ENCODE data around the gene DNAH14. TPM values are rescaled to one million over a fixed set of nuclear protein-coding genes. Genes with fewer than 3 reads are reported as not detected.

The DNAH14 gene
- total and polyA plus RNA-seq, 2 of the 13 experiments (the other 11 are each of a cell fraction or from before 2014, with no cell fraction given), result 4.5 to 27.5 TPM

DNA sequence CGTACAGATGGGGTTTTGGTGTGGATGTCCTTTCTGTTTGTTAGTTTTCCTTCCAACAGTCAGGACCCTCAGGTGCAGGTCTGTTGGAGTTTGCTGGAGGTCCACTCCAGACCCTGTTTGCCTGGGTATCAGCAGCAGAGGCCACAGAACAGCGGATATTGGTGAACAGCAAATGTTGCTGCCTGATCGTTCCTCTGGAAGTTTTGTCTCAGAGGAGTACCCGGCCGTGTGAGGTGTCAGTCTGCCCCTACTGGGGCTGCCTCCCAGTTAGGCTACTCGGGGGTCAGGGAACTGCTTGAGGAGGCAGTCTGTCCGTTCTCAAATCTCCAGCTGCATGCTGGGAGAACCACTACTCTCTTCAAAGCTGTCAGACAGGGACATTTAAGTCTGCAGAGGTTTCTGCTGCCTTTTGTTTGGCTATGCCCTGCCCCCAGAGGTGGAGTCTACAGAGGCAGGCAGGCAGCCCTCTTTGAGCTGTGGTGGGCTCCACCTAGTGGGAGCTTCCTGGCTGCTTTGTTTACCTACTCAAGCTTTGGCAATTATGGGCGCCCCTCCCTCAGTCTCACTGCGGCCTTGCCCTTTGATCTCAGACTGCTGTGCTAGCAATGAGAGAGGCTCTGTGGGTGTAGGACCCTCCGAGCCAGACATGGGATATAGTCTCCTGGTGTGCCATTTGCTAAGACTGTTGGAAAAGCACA, 16.3 kb downstream of the DNAH14 start (continued):
- TF ChIP-seq, protein P1, sequence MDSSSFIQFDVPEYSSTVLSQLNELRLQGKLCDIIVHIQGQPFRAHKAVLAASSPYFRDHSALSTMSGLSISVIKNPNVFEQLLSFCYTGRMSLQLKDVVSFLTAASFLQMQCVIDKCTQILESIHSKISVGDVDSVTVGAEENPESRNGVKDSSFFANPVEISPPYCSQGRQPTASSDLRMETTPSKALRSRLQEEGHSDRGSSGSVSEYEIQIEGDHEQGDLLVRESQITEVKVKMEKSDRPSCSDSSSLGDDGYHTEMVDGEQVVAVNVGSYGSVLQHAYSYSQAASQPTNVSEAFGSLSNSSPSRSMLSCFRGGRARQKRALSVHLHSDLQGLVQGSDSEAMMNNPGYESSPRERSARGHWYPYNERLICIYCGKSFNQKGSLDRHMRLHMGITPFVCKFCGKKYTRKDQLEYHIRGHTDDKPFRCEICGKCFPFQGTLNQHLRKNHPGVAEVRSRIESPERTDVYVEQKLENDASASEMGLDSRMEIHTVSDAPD (CRISPR knock-in tag; IDR thresholded peaks at IDR 0.05), result peak; percentile 82; the same call in 1 of the 2 replicates
- TF ChIP-seq KMT2A (CRISPR knock-in tag; IDR thresholded peaks at IDR 0.05) (0 out of 2 replicates have a peak, but pooled peaks have one; percentile 33), ZNF430 (CRISPR knock-in tag; IDR thresholded peaks at IDR 0.05) (peak; percentile 56; the same call in 1 of the 2 replicates), HNF4A (CRISPR knock-in tag; IDR thresholded peaks at IDR 0.05) (peak; percentile 93), IRF2 (CRISPR knock-in tag; IDR thresholded peaks at IDR 0.05) (peak; percentile 72; the same call in 1 of the 2 replicates), ZBTB7B (CRISPR knock-in tag; IDR thresholded peaks at IDR 0.05) (peak; percentile 95), STAG1 (CRISPR knock-in tag; IDR thresholded peaks at IDR 0.05) (peak; percentile 45), ZMYM4 (CRISPR knock-in tag; IDR thresholded peaks at IDR 0.05) (peak; percentile 99), GABPB1 (CRISPR knock-in tag; IDR thresholded peaks at IDR 0.05) (peak; percentile 18; the same call in 1 of the 2 replicates), ZBTB20 (CRISPR knock-in tag; IDR thresholded peaks at IDR 0.05; ENCODE audit: borderline replicate concordance, low read depth) (0 out of 2 replicates have a peak, but pooled peaks have one; percentile 37), ZSCAN25 (CRISPR knock-in tag; IDR thresholded peaks at IDR 0.05) (0 out of 2 replicates have a peak, but pooled peaks have one; percentile 38), HIVEP1 (CRISPR knock-in tag; IDR thresholded peaks at IDR 0.05) (peak; percentile 71; the same call in 1 of the 2 replicates), SAP130 (CRISPR knock-in tag; IDR thresholded peaks at IDR 0.05; ENCODE audit: low read depth) (peak; percentile 83)
- TF ChIP-seq, protein P2, sequence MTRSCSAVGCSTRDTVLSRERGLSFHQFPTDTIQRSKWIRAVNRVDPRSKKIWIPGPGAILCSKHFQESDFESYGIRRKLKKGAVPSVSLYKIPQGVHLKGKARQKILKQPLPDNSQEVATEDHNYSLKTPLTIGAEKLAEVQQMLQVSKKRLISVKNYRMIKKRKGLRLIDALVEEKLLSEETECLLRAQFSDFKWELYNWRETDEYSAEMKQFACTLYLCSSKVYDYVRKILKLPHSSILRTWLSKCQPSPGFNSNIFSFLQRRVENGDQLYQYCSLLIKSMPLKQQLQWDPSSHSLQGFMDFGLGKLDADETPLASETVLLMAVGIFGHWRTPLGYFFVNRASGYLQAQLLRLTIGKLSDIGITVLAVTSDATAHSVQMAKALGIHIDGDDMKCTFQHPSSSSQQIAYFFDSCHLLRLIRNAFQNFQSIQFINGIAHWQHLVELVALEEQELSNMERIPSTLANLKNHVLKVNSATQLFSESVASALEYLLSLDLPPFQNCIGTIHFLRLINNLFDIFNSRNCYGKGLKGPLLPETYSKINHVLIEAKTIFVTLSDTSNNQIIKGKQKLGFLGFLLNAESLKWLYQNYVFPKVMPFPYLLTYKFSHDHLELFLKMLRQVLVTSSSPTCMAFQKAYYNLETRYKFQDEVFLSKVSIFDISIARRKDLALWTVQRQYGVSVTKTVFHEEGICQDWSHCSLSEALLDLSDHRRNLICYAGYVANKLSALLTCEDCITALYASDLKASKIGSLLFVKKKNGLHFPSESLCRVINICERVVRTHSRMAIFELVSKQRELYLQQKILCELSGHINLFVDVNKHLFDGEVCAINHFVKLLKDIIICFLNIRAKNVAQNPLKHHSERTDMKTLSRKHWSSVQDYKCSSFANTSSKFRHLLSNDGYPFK (CRISPR knock-in tag; IDR thresholded peaks at IDR 0.05; ENCODE audit: borderline replicate concordance), result peak; percentile 56; the same call in 1 of the 2 replicates
- TF ChIP-seq, protein P3, sequence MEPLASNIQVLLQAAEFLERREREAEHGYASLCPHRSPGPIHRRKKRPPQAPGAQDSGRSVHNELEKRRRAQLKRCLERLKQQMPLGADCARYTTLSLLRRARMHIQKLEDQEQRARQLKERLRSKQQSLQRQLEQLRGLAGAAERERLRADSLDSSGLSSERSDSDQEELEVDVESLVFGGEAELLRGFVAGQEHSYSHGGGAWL (CRISPR knock-in tag; IDR thresholded peaks at IDR 0.05), result 0 out of 2 replicates have a peak, but pooled peaks have one; percentile 34
- TF ChIP-seq, protein P4, sequence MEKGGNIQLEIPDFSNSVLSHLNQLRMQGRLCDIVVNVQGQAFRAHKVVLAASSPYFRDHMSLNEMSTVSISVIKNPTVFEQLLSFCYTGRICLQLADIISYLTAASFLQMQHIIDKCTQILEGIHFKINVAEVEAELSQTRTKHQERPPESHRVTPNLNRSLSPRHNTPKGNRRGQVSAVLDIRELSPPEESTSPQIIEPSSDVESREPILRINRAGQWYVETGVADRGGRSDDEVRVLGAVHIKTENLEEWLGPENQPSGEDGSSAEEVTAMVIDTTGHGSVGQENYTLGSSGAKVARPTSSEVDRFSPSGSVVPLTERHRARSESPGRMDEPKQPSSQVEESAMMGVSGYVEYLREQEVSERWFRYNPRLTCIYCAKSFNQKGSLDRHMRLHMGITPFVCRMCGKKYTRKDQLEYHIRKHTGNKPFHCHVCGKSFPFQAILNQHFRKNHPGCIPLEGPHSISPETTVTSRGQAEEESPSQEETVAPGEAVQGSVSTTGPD (CRISPR knock-in tag; IDR thresholded peaks at IDR 0.05), result peak; percentile 77
- TF ChIP-seq, protein P5, sequence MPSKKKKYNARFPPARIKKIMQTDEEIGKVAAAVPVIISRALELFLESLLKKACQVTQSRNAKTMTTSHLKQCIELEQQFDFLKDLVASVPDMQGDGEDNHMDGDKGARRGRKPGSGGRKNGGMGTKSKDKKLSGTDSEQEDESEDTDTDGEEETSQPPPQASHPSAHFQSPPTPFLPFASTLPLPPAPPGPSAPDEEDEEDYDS (CRISPR knock-in tag; IDR thresholded peaks at IDR 0.05), result peak; percentile 35; the same call in 1 of the 2 replicates
- TF ChIP-seq, protein P6, sequence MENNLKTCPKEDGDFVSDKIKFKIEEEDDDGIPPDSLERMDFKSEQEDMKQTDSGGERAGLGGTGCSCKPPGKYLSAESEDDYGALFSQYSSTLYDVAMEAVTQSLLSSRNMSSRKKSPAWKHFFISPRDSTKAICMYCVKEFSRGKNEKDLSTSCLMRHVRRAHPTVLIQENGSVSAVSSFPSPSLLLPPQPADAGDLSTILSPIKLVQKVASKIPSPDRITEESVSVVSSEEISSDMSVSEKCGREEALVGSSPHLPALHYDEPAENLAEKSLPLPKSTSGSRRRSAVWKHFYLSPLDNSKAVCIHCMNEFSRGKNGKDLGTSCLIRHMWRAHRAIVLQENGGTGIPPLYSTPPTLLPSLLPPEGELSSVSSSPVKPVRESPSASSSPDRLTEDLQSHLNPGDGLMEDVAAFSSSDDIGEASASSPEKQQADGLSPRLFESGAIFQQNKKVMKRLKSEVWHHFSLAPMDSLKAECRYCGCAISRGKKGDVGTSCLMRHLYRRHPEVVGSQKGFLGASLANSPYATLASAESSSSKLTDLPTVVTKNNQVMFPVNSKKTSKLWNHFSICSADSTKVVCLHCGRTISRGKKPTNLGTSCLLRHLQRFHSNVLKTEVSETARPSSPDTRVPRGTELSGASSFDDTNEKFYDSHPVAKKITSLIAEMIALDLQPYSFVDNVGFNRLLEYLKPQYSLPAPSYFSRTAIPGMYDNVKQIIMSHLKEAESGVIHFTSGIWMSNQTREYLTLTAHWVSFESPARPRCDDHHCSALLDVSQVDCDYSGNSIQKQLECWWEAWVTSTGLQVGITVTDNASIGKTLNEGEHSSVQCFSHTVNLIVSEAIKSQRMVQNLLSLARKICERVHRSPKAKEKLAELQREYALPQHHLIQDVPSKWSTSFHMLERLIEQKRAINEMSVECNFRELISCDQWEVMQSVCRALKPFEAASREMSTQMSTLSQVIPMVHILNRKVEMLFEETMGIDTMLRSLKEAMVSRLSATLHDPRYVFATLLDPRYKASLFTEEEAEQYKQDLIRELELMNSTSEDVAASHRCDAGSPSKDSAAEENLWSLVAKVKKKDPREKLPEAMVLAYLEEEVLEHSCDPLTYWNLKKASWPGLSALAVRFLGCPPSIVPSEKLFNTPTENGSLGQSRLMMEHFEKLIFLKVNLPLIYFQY (CRISPR knock-in tag; IDR thresholded peaks at IDR 0.05; ENCODE audit: borderline replicate concordance), result 0 out of 2 replicates have a peak, but pooled peaks have one; percentile 56
